Right lobe of liver (tissue), 4 donors: ENCODE data around the gene EDARADD.

Experiments
- POLR2A ChIP-seq: fragments of 450-650 bp; IDR thresholded peaks from one replicate; pipeline ENCODE4 v1.6.1; 2017; ENCODE audit warnings: antibody characterized with exemption, mild to moderate bottlenecking
- TF ChIP-seq, protein P1 (sequence below), 4 donors: fragments of 200-600 bp in 3 of 4; fragments of 450-650 bp in 1 of 4; IDR thresholded peaks; one replicate each; pipeline versions ENCODE4 v1.5.1 to v1.8.0; 2016 to 2022; ENCODE audit warnings: antibody characterized with exemption in 4 of 4, mild to moderate bottlenecking in 2 of 4
- donor health status: DM: no; HTN: no; CAD: no.
- donor health status: DM: no; HTN: no; CAD: no.
- donor health status: DM: no; HTN: yes; CAD: no.

DNA sequence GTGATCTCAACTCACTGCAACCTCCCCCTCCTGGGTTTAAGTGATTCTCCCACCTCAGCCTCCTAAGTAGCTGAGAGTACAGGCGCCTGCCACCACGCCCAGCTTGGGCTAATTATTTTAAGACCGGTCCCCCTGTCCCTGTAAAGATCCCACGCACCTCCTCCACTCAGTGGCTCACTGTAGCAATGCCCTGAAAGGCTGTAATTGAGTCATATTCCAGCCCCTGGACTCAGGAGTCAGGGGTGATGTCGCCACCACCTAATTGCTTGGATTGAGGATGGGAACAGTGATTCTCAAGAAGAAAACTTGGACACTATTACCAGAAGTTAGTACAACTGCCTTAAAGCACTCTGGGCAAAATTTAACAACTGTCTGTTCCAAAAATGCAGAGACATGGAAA is 3.1 kb upstream of the EDARADD start:
- TF ChIP-seq, protein P1, sequence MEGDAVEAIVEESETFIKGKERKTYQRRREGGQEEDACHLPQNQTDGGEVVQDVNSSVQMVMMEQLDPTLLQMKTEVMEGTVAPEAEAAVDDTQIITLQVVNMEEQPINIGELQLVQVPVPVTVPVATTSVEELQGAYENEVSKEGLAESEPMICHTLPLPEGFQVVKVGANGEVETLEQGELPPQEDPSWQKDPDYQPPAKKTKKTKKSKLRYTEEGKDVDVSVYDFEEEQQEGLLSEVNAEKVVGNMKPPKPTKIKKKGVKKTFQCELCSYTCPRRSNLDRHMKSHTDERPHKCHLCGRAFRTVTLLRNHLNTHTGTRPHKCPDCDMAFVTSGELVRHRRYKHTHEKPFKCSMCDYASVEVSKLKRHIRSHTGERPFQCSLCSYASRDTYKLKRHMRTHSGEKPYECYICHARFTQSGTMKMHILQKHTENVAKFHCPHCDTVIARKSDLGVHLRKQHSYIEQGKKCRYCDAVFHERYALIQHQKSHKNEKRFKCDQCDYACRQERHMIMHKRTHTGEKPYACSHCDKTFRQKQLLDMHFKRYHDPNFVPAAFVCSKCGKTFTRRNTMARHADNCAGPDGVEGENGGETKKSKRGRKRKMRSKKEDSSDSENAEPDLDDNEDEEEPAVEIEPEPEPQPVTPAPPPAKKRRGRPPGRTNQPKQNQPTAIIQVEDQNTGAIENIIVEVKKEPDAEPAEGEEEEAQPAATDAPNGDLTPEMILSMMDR (IDR thresholded peaks at IDR 0.05), result no peak
- no peak for TF ChIP-seq POLR2A
